ENCODE results near the gene NFIC. TPM values are rescaled to one million over a fixed set of nuclear protein-coding genes. Genes with fewer than 3 reads are reported as not detected.

NFIC gene
- total RNA-seq, 1 donor from 2014 or later = 8.4 TPM

- Histone ChIP-seq H3K9me3 (ENCODE audit: control insufficient read depth in 3 of 3, low read length in 3 of 3) (no peaks in the 10 kb centered on the region), H3K9ac (ENCODE audit: low read depth in 1 of 3, low read length in 3 of 3) (peak overlapping the region; percentile 60 to 88 (median 70)), H3K27ac (ENCODE audit: low read depth, low read length) (peak overlapping the region; percentile 4), H3K27me3 (ENCODE audit: control insufficient read depth in 3 of 3, insufficient read depth in 3 of 3, low read length in 3 of 3) (no peaks in the 10 kb centered on the region), H3K4me1 (ENCODE audit: control insufficient read depth in 3 of 3, insufficient read depth in 3 of 3, low read length in 3 of 3) (peaks cover 21 to 32% (median 27%) of the 10 kb centered on the region in 3 donors), H3K36me3 (ENCODE audit: control insufficient read depth in 3 of 3, insufficient read depth in 3 of 3, low read length in 3 of 3) (peaks cover 0 to 2% (median 0%) of the 10 kb centered on the region in 3 donors), H3K4me3 (ENCODE audit: low read length in 3 of 3) (peak overlapping the region; percentile 54 to 83 (median 80))
These were observed 7.7 kb upstream of the NFIC start for GRCh38 chr19:3358689-3359014.

- Histone ChIP-seq H3K27me3 (ENCODE audit: control insufficient read depth in 3 of 3, insufficient read depth in 3 of 3, low read length in 3 of 3) (no peaks in the 10 kb centered on the region), H3K4me3 (ENCODE audit: low read length in 3 of 3) (peak overlapping the region; percentile 54 to 83 (median 80)), H3K36me3 (ENCODE audit: control insufficient read depth in 3 of 3, insufficient read depth in 3 of 3, low read length in 3 of 3) (peaks cover 0 to 2% (median 0%) of the 10 kb centered on the region in 3 donors), H3K9me3 (ENCODE audit: control insufficient read depth in 3 of 3, low read length in 3 of 3) (no peaks in the 10 kb centered on the region), H3K9ac (ENCODE audit: low read depth in 1 of 3, low read length in 3 of 3) (peak overlapping the region; percentile 60 to 88 (median 70)), H3K27ac (ENCODE audit: low read depth, low read length) (peak overlapping the region; percentile 91), H3K4me1 (ENCODE audit: control insufficient read depth in 3 of 3, insufficient read depth in 3 of 3, low read length in 3 of 3) (peaks cover 27 to 35% (median 31%) of the 10 kb centered on the region in 3 donors)
These were observed 7.1 kb upstream of the NFIC start for GRCh38 chr19:3359015-3359918.

DNA sequence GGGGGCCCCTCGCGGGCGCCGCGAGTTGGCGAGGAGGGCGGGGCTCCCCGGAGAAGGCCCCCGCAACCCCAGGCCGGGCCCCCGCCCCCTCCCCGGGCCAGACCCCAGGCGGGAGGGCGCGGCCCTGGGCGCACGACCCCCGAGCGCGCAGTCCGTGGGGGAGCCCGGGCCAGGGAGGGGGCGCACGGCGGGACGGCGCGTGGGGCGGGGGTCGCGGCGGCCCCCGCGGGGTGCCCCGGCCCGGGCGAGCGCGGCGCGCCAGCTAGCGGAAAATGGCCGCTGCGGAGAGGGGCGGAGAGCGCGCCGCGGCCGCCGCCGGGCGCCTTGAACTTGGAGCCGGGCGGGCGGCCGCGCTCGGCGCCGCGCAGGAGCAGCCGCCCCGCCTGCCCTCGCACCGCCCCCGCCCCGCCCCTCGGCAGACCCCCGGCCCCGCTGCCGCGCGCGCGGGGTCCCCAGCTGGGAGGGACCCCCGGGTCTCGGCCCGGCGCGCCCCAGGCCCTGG is 6.4 kb upstream of the NFIC start:
- H3K4me1 ChIP-seq (ENCODE audit: control insufficient read depth in 3 of 3, insufficient read depth in 3 of 3, low read length in 3 of 3) = peaks cover 32 to 40% (median 35%) of the 10 kb centered on the region in 3 donors
- H3K9me3 ChIP-seq (ENCODE audit: control insufficient read depth in 3 of 3, low read length in 3 of 3) = no peaks in the 10 kb centered on the region
- H3K27me3 ChIP-seq (ENCODE audit: control insufficient read depth in 3 of 3, insufficient read depth in 3 of 3, low read length in 3 of 3) = no peaks in the 10 kb centered on the region
- H3K9ac ChIP-seq (ENCODE audit: low read depth in 1 of 3, low read length in 3 of 3) = peak overlapping the region; percentile 80 to 97 (median 92)
- H3K4me3 ChIP-seq (ENCODE audit: low read length in 3 of 3) = peak overlapping the region; percentile 72 to 86 (median 83)
- H3K27ac ChIP-seq (ENCODE audit: low read depth, low read length) = peak overlapping the region; percentile 98
- H3K36me3 ChIP-seq (ENCODE audit: control insufficient read depth in 3 of 3, insufficient read depth in 3 of 3, low read length in 3 of 3) = peaks cover 0 to 2% (median 0%) of the 10 kb centered on the region in 3 donors

DNA sequence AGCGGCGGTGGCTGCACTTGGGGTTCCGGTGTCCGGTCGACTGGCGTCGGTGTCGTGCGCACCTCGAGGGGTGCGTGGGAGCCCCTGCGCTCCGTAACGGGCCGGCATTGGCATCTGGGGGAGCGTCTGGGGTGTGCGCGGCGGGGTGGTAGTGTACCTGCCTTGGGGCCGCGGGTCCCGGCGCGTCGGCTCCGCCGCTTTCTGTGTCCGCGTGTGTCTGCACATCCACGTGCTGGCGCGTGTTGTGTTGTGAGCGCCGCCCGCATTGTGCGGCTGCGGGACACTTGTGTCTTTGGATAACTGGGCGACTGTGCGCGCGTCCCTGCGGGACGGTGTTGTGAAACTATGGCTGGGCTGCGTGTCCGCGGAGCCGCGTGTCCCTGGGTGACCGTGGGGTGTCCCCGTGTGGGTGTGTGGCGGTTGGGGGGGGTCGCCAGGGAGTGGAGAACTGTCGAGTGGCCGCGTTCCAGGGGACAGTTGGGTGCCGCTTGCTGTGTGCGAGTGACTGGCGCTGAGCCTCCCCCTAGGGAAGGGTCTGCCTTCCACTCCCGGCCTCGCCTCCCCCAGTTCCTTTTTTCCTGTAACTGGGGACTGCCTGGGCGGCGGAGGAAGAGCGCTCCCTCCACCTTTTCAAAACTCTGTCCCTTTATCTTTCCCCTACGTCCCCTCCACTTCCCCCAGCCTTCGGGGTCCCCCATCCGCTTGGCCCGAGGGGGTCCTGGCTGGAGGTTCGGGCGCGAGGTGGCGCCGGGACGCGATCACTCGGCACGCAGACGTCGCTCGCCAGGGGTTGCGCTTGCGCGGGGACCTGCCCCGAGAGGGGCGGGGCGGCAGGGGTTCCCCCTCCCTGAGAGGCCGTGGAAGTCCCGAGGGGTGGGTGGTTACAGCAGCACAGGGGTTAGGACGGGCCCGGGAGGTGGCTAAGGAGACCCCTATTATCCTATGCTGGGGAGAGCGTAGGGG is 5.7 kb upstream of the NFIC start:
- Histone ChIP-seq H3K4me3 (ENCODE audit: low read length in 3 of 3) (peak overlapping the region; percentile 72 to 86 (median 83)), H3K27ac (ENCODE audit: low read depth, low read length) (peak overlapping the region; percentile 98), H3K36me3 (ENCODE audit: control insufficient read depth in 3 of 3, insufficient read depth in 3 of 3, low read length in 3 of 3) (peaks cover 0 to 2% (median 0%) of the 10 kb centered on the region in 3 donors), H3K4me1 (ENCODE audit: control insufficient read depth in 3 of 3, insufficient read depth in 3 of 3, low read length in 3 of 3) (peaks cover 40 to 48% (median 42%) of the 10 kb centered on the region in 3 donors), H3K9me3 (ENCODE audit: control insufficient read depth in 3 of 3, low read length in 3 of 3) (no peaks in the 10 kb centered on the region), H3K9ac (ENCODE audit: low read depth in 1 of 3, low read length in 3 of 3) (peak overlapping the region; percentile 80 to 97 (median 92)), H3K27me3 (ENCODE audit: control insufficient read depth in 3 of 3, insufficient read depth in 3 of 3, low read length in 3 of 3) (no peaks in the 10 kb centered on the region)

DNA sequence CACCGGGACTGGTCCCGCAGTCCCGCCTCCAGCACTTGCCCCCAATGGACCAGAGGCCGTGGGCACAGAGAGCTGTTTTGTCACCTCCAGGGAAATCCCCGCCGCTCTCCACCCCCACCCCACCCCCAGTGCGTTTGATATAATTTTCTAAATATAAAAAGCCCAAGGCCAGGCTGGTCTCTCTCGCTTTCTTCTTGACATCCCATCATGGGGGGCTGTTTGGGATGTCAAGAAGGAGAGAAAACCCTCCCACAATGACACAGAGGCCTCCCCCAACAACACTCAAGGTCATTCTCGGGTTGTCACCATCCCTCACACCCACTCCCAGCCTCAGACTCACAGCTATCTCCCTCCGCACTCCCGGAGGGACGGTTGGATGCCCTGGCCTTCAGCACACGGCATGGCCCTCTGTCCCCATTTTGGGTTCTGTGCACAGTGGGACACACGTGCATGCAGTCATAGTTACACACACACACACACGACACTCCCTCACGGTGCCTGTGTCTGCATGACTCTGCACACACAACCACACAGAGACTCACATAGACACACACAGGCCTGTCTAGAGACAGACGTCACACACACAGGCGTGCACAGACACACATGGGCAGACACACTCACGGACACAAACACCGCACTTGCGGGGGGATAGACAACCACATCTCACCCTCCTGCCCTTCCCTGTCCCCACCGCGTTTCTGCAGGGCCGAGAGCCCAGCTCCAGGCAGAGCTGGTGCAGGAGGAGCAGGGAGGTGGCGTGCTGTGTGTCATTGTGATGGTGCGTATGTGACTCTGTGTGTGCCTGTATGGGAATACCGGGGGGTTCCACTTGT is 4.8 kb upstream of the NFIC start:
- Histone ChIP-seq H3K27ac (ENCODE audit: low read depth, low read length) (peak overlapping the region; percentile 98), H3K4me1 (ENCODE audit: control insufficient read depth in 3 of 3, insufficient read depth in 3 of 3, low read length in 3 of 3) (peaks cover 41 to 49% (median 43%) of the 10 kb centered on the region in 3 donors), H3K9me3 (ENCODE audit: control insufficient read depth in 3 of 3, low read length in 3 of 3) (no peaks in the 10 kb centered on the region), H3K36me3 (ENCODE audit: control insufficient read depth in 3 of 3, insufficient read depth in 3 of 3, low read length in 3 of 3) (peaks cover 0 to 2% (median 0%) of the 10 kb centered on the region in 3 donors), H3K4me3 (ENCODE audit: low read length in 3 of 3) (peak overlapping the region; percentile 72 to 86 (median 83)), H3K27me3 (ENCODE audit: control insufficient read depth in 3 of 3, insufficient read depth in 3 of 3, low read length in 3 of 3) (no peaks in the 10 kb centered on the region), H3K9ac (ENCODE audit: low read depth in 1 of 3, low read length in 3 of 3) (peak overlapping the region; percentile 80 to 97 (median 92))

GRCh38 chr19:3362217-3362906 is 4.0 kb upstream of the NFIC start:
- Histone ChIP-seq H3K27ac (ENCODE audit: low read depth, low read length) (peak overlapping the region; percentile 98), H3K4me1 (ENCODE audit: control insufficient read depth in 3 of 3, insufficient read depth in 3 of 3, low read length in 3 of 3) (peaks cover 41 to 49% (median 43%) of the 10 kb centered on the region in 3 donors), H3K4me3 (ENCODE audit: low read length in 3 of 3) (peak overlapping the region in 2 of 3 donors; percentile 71 to 83), H3K36me3 (ENCODE audit: control insufficient read depth in 3 of 3, insufficient read depth in 3 of 3, low read length in 3 of 3) (peaks cover 0 to 2% (median 0%) of the 10 kb centered on the region in 3 donors), H3K9ac (ENCODE audit: low read depth in 1 of 3, low read length in 3 of 3) (peak overlapping the region in 2 of 3 donors; percentile 68 to 84), H3K27me3 (ENCODE audit: control insufficient read depth in 3 of 3, insufficient read depth in 3 of 3, low read length in 3 of 3) (no peaks in the 10 kb centered on the region), H3K9me3 (ENCODE audit: control insufficient read depth in 3 of 3, low read length in 3 of 3) (no peaks in the 10 kb centered on the region)

DNA sequence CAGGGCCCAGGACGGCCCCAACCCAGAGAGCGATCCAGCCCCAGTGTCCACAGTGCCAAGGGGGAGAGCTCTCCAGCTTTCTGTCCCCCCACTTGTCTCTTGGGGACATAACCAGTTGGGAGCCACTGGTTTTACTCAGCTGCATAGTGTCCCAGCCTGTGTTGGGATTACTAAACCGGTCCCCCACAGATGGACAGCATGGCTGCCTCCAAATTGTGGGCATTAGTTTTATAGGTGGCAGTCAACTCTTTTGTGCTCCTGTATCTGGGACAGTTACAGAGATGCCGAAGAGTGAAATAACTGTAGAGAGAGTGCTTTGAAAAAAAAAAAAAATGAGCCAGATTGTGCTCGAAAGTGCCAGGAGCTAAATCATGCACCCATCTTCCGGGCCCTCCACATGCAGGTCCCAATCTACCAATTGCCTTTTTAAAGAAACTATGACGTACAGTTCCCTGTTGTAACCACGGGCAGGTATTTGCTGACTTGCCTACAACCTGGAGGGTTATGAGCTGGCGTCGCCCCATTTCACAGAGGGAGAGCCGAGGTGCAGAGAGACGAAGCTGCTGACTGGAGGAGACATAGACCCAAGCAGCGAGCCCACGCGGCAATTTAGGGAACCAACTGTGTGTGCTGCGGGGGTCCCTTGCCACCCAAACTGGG is 2.4 kb upstream of the NFIC start:
- H3K9me3 ChIP-seq (ENCODE audit: control insufficient read depth in 3 of 3, low read length in 3 of 3) = no peaks in the 10 kb centered on the region
- no peaks in the 10 kb centered on the region for H3K27me3 ChIP-seq (ENCODE audit: control insufficient read depth in 3 of 3, insufficient read depth in 3 of 3, low read length in 3 of 3)
- H3K9ac ChIP-seq (ENCODE audit: low read depth in 1 of 3, low read length in 3 of 3) = peak overlapping the region in 1 of 3 donors; percentile 54
- peak overlapping the region; percentile 44 for H3K27ac ChIP-seq (ENCODE audit: low read depth, low read length)
- H3K4me3 ChIP-seq (ENCODE audit: low read length in 3 of 3) = no peak overlapping the region
- H3K36me3 ChIP-seq (ENCODE audit: control insufficient read depth in 3 of 3, insufficient read depth in 3 of 3, low read length in 3 of 3) = peaks cover 0 to 2% (median 0%) of the 10 kb centered on the region in 3 donors
- H3K4me1 ChIP-seq (ENCODE audit: control insufficient read depth in 3 of 3, insufficient read depth in 3 of 3, low read length in 3 of 3) = peaks cover 45 to 62% (median 53%) of the 10 kb centered on the region in 3 donors

- peaks cover 47 to 64% (median 54%) of the 10 kb centered on the region in 3 donors for H3K4me1 ChIP-seq (ENCODE audit: control insufficient read depth in 3 of 3, insufficient read depth in 3 of 3, low read length in 3 of 3)
- H3K9me3 ChIP-seq (ENCODE audit: control insufficient read depth in 3 of 3, low read length in 3 of 3) = no peaks in the 10 kb centered on the region
- H3K27me3 ChIP-seq (ENCODE audit: control insufficient read depth in 3 of 3, insufficient read depth in 3 of 3, low read length in 3 of 3) = no peaks in the 10 kb centered on the region
- no peak overlapping the region for H3K27ac ChIP-seq (ENCODE audit: low read depth, low read length)
- H3K4me3 ChIP-seq (ENCODE audit: low read length in 3 of 3) = no peak overlapping the region
- no peak overlapping the region for H3K9ac ChIP-seq (ENCODE audit: low read depth in 1 of 3, low read length in 3 of 3)
- peaks cover 0 to 2% (median 0%) of the 10 kb centered on the region in 3 donors for H3K36me3 ChIP-seq (ENCODE audit: control insufficient read depth in 3 of 3, insufficient read depth in 3 of 3, low read length in 3 of 3)
These were observed 1.9 kb upstream of the NFIC start for GRCh38 chr19:3364501-3364858.
